CD14-positive monocyte (primary cell): ENCODE data around the gene ATXN1. TPM values are rescaled to one million over a fixed set of nuclear protein-coding genes. Genes with fewer than 3 reads are reported as not detected.
A peak's percentile ranks its signal among the peaks of the same experiment; 100 is the strongest.

Source experiments
- DNase-seq, 3 donors: peaks; one replicate each; pipeline ENCODE4 v3.0.0-alpha.2; 2011 to 2022
- H2AFZ ChIP-seq: 2 replicates; pipeline ENCODE4 v1.6.0; 2012; ENCODE audit warnings: mild to moderate bottlenecking, low read depth, low read length, inconsistent platforms; ENCODE audit not compliant: insufficient read depth, poor library complexity, severe bottlenecking
- H3K27ac ChIP-seq, 2 donors: 1 replicate in 1 of 2; 2 replicates in 1 of 2; pipeline ENCODE4 v1.5.1; 2012 to 2013; ENCODE audit warnings: low read length in 2 of 2, control low read depth in 1 of 2, inconsistent platforms in 1 of 2, low read depth in 1 of 2, mild to moderate bottlenecking in 1 of 2
- H3K27me3 ChIP-seq, 2 donors: one replicate each; pipeline versions ENCODE4 v1.6.0 to v1.6.1; 2011 to 2013; ENCODE audit warnings: low read length in 2 of 2; ENCODE audit not compliant: control insufficient read depth in 2 of 2, insufficient read depth in 2 of 2
- H3K36me3 ChIP-seq, 2 donors: replicated peaks in 1 of 2; 1 replicate in 1 of 2; 2 replicates in 1 of 2; pipeline versions ENCODE4 v1.5.1 to v1.6.1; 2012 to 2013; ENCODE audit warnings: low read length in 2 of 2, control low read depth in 1 of 2, inconsistent platforms in 1 of 2, mild to moderate bottlenecking in 1 of 2; ENCODE audit not compliant: insufficient read depth in 2 of 2, control insufficient read depth in 1 of 2
- H3K4me1 ChIP-seq, 2 donors: 1 replicate in 1 of 2; 2 replicates in 1 of 2; pipeline versions ENCODE4 v1.5.1 to v1.6.1; 2012 to 2013; ENCODE audit warnings: low read length in 2 of 2, control low read depth in 1 of 2, inconsistent platforms in 1 of 2, mild to moderate bottlenecking in 1 of 2, moderate library complexity in 1 of 2; ENCODE audit not compliant: insufficient read depth in 2 of 2, control insufficient read depth in 1 of 2
- H3K4me2 ChIP-seq: replicated peaks from 2 replicates; pipeline ENCODE3; 2012; ENCODE audit warnings: low read length, moderate library complexity, mild to moderate bottlenecking; ENCODE audit not compliant: poor library complexity, severe bottlenecking; ENCODE audit errors: extremely low read depth
- H3K4me3 ChIP-seq, 3 experiments: fragments of 200-600 bp in 1 of 3; sonication (generic) in 1 of 3; replicated peaks in 1 of 3; 1 replicate in 2 of 3; 2 replicates in 1 of 3; pipeline ENCODE4 v1.5.1; 2011 to 2013; ENCODE audit warnings: low read length in 3 of 3, mild to moderate bottlenecking in 3 of 3, control low read depth in 2 of 3, low read depth in 2 of 3, inconsistent platforms in 1 of 3, moderate library complexity in 1 of 3
- H3K79me2 ChIP-seq: 2 replicates; pipeline ENCODE4 v1.6.0; 2012; ENCODE audit warnings: mild to moderate bottlenecking, control low read depth, inconsistent platforms, low read length, moderate library complexity; ENCODE audit not compliant: insufficient read depth
- H3K9ac ChIP-seq: 2 replicates; pipeline ENCODE4 v1.6.0; 2017; ENCODE audit warnings: low read length, mild to moderate bottlenecking; ENCODE audit not compliant: insufficient read depth, poor library complexity, severe bottlenecking
- H3K9me3 ChIP-seq, 2 donors: replicated peaks in 1 of 2; 1 replicate in 1 of 2; 2 replicates in 1 of 2; pipeline versions ENCODE4 v1.5.1 to v1.6.1; 2012 to 2013; ENCODE audit warnings: low read length in 2 of 2, control low read depth in 1 of 2; ENCODE audit not compliant: control insufficient read depth in 1 of 2, insufficient read depth in 1 of 2
- H4K20me1 ChIP-seq: 2 replicates; pipeline ENCODE4 v1.6.0; 2012; ENCODE audit warnings: mild to moderate bottlenecking, low read length, control low read depth, moderate library complexity; ENCODE audit not compliant: insufficient read depth
- H3K27ac Mint-ChIP-seq, 7 donors: one replicate each; pipeline ENCODE4 v1.8.0; 2020; ENCODE audit warnings: mild to moderate bottlenecking in 7 of 7, mixed read lengths in 7 of 7, moderate library complexity in 6 of 7, inconsistent platforms in 2 of 7
- H3K27me3 Mint-ChIP-seq, 3 donors: one replicate each; pipeline ENCODE4 v1.8.0; 2021 to 2022; ENCODE audit warnings: low read depth in 3 of 3, mild to moderate bottlenecking in 3 of 3, mixed read lengths in 3 of 3, moderate library complexity in 3 of 3, inconsistent platforms in 1 of 3
- H3K36me3 Mint-ChIP-seq, 2 donors: one replicate each; pipeline ENCODE4 v1.8.0; 2020; ENCODE audit warnings: mixed read lengths in 2 of 2, inconsistent platforms in 1 of 2, mild to moderate bottlenecking in 1 of 2
- H3K4me1 Mint-ChIP-seq: one replicate; pipeline ENCODE4 v1.8.0; 2020; ENCODE audit warnings: mild to moderate bottlenecking, mixed read lengths
- H3K4me3 Mint-ChIP-seq, 2 donors: one replicate each; pipeline ENCODE4 v1.8.0; 2020; ENCODE audit warnings: mild to moderate bottlenecking in 2 of 2, mixed read lengths in 2 of 2, moderate library complexity in 1 of 2
- H3K9me3 Mint-ChIP-seq, 7 donors: one replicate each; pipeline ENCODE4 v1.8.0; 2020 to 2022; ENCODE audit warnings: mixed read lengths in 7 of 7, mild to moderate bottlenecking in 6 of 7, moderate library complexity in 6 of 7, inconsistent platforms in 2 of 7
- CTCF ChIP-seq: fragments of 200-600 bp; IDR thresholded peaks from one replicate; pipeline ENCODE4 v1.8.0; 2022; ENCODE audit warnings: antibody characterized with exemption, mild to moderate bottlenecking
- WGBS: methylation state at CpG from one replicate; pipeline ENCODE4 v1.1.5; 2013; ENCODE audit warnings: missing lambda C conversion rate; ENCODE audit not compliant: insufficient coverage; 5-methylcytosine and 5-hydroxymethylcytosine counted together
- intact Hi-C, 2 donors: fragments of 100-400 bp; cut with micrococcal nuclease; formaldehyde crosslinking; loops; one replicate each; pipeline versions ENCODE4 v1.15.0 to v1.15.1; 2023
- polyA plus RNA-seq, 3 donors: library from polyadenylated mRNA; depleted of rRNA in 1 of 3; unstranded in 2 of 3; stranded (reverse) in 1 of 3; fragments of 300-500 nt in 2 of 3; fragments of >200 nt in 1 of 3; fragmentation: Illumina TruSeq in 2 of 3; gene quantifications; 1 replicate in 2 of 3; 2 replicates in 1 of 3; pipeline ENCODE4 v1.2.3, GENCODE V29; 2012 to 2021

ATXN1 gene
- polyA plus RNA-seq, 3 donors = 8.8 to 19.1 (median 10.9) TPM

- peaks cover 52% of the 10 kb centered on the region for H3K4me1 Mint-ChIP-seq
- H3K27me3 ChIP-seq = no peaks in the 10 kb centered on the region
- H4K20me1 ChIP-seq = peaks cover 76% of the 10 kb centered on the region
- no peak for DNase-seq
- H3K9me3 Mint-ChIP-seq = no peaks in the 10 kb centered on the region
- peaks cover 35 to 59% of the 10 kb centered on the region in 2 donors for H3K4me1 ChIP-seq
- H3K27ac Mint-ChIP-seq = no peak overlapping the region
- no peak for TF ChIP-seq CTCF
- WGBS = 100% methylated on average over 1 of the region's 1 CpG
- intact Hi-C loops = no loop called here
- no peak overlapping the region for H3K4me2 ChIP-seq
- peaks cover 78% of the 10 kb centered on the region for H3K79me2 ChIP-seq
- no peak overlapping the region for H3K27ac ChIP-seq
- H3K9me3 ChIP-seq = no peaks in the 10 kb centered on the region
- no peak overlapping the region for H2AFZ ChIP-seq
- no peak overlapping the region for H3K9ac ChIP-seq
- H3K4me3 Mint-ChIP-seq = no peak overlapping the region
- H3K4me3 ChIP-seq = no peak overlapping the region
- peaks cover 47 to 53% of the 10 kb centered on the region in 2 donors for H3K36me3 Mint-ChIP-seq
- H3K27me3 Mint-ChIP-seq = peaks cover 0 to 2% (median 0%) of the 10 kb centered on the region in 3 donors
- H3K36me3 ChIP-seq = peaks cover 16 to 49% of the 10 kb centered on the region in 2 donors
Observed at GRCh38 chr6:16742116-16742515, 19.1 kb downstream of the ATXN1 start.

GRCh38 chr6:16741112-16742016, 19.9 kb downstream of the ATXN1 start:
- H3K36me3 Mint-ChIP-seq = peaks cover 49 to 50% of the 10 kb centered on the region in 2 donors
- no CpG with 5 or more reads among the region's 8 CpGs for WGBS
- Histone ChIP-seq H3K9ac (no peak overlapping the region), H3K36me3 (peaks cover 12 to 48% of the 10 kb centered on the region in 2 donors), H3K4me2 (no peak overlapping the region), H3K79me2 (peaks cover 78% of the 10 kb centered on the region), H4K20me1 (peaks cover 69% of the 10 kb centered on the region), H3K4me3 (no peak overlapping the region), H3K9me3 (no peaks in the 10 kb centered on the region), H3K4me1 (peaks cover 35 to 60% of the 10 kb centered on the region in 2 donors), H3K27me3 (no peaks in the 10 kb centered on the region), H2AFZ (no peak overlapping the region), H3K27ac (peak overlapping the region in 1 of 2 donors; percentile 38)
- H3K4me1 Mint-ChIP-seq = peaks cover 52% of the 10 kb centered on the region
- H3K27ac Mint-ChIP-seq = peak overlapping the region in 2 of 7 donors; percentile 79 to 81
- no peak overlapping the region for H3K4me3 Mint-ChIP-seq
- peak in 2 of 3 donors; percentile 36 to 44 for DNase-seq
- intact Hi-C loops = no loop called here
- TF ChIP-seq CTCF = no peak
- H3K9me3 Mint-ChIP-seq = no peaks in the 10 kb centered on the region
- peaks cover 0 to 2% (median 0%) of the 10 kb centered on the region in 3 donors for H3K27me3 Mint-ChIP-seq
